NT2/D1 (cell line): ENCODE results near the gene OSBPL2.
A peak's percentile ranks its signal among the peaks of the same experiment; 100 is the strongest.

ENCODE experiments used
- DNase-seq: peaks from one replicate; pipeline ENCODE4 v3.0.0-alpha.2; 2011; ENCODE audit warnings: low read depth, low spot score
- H3K27me3 ChIP-seq: 2 replicates; pipeline ENCODE4 v1.6.0; 2011; ENCODE audit warnings: mild to moderate bottlenecking; ENCODE audit not compliant: insufficient read length, insufficient read depth
- H3K36me3 ChIP-seq: 2 replicates; pipeline ENCODE4 v1.6.1; 2011; ENCODE audit warnings: mild to moderate bottlenecking, low read length, mixed read lengths; ENCODE audit not compliant: insufficient read depth, insufficient read length
- H3K4me1 ChIP-seq: 2 replicates; pipeline ENCODE4 v1.5.1; 2011; ENCODE audit not compliant: insufficient read depth, insufficient read length
- H3K4me3 ChIP-seq: 2 replicates; pipeline ENCODE4 v1.5.1; 2011; ENCODE audit warnings: low read depth; ENCODE audit not compliant: insufficient read length
- H3K9ac ChIP-seq: 2 replicates; pipeline ENCODE4 v1.6.0; 2011; ENCODE audit warnings: low read depth; ENCODE audit not compliant: insufficient read length
- H3K9me3 ChIP-seq: 2 replicates; pipeline ENCODE4 v1.5.1; 2011; ENCODE audit warnings: mild to moderate bottlenecking, low read length; ENCODE audit not compliant: insufficient read depth
- SUZ12 ChIP-seq: IDR thresholded peaks from 2 replicates; pipeline ENCODE4 v1.6.1; 2011; ENCODE audit not compliant: insufficient read length, insufficient read depth; ENCODE audit errors: extremely low read depth
- YY1 ChIP-seq: IDR thresholded peaks from 2 replicates; pipeline ENCODE4 v1.6.1; 2011; ENCODE audit not compliant: insufficient read length, insufficient read depth
- ZNF274 ChIP-seq: IDR thresholded peaks from 2 replicates; pipeline ENCODE4 v1.6.1; 2011; ENCODE audit warnings: mild to moderate bottlenecking, low read depth, low read length

The OSBPL2 gene

DNA sequence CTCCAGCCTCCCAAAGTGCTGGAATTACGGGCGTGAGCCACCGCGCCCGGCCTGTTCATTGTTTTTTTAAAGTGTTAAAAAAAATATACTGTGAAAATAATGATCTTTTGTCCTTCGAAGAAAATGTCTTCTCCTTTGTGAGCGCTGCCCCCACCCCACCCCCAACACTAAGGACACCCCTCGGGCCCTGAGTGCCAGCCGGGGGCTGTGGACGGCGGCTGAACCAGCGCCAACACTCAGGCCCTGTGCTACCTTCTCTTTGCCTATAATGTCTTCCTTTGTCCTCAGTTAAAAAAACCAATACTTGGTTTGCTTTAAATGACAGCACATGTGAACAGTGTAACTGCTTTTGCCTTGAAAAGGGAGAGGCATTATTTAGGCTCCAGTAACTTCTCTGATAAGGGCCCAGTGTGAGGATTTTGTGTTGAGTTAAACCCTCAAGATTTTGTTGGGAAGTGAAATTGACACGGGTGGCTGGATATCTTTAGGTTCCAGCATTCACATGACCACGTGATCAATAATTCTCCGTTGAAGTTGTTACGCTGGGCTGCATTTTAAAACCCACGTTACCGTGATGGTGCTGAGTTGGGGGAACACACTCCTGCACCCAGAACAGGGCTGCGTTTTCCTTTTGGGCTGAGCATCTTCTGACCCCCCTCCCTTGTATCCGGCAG is 54.9 kb downstream of the OSBPL2 start:
- Histone ChIP-seq H3K4me1 (no peaks in the 10 kb centered on the region), H3K27me3 (no peaks in the 10 kb centered on the region), H3K36me3 (peaks cover 51% of the 10 kb centered on the region), H3K9ac (no peak overlapping the region), H3K9me3 (no peaks in the 10 kb centered on the region), H3K4me3 (no peak overlapping the region)
- DNase-seq, result no peak
- TF ChIP-seq ZNF274 (no peak), SUZ12 (no peak), YY1 (no peak)

DNA sequence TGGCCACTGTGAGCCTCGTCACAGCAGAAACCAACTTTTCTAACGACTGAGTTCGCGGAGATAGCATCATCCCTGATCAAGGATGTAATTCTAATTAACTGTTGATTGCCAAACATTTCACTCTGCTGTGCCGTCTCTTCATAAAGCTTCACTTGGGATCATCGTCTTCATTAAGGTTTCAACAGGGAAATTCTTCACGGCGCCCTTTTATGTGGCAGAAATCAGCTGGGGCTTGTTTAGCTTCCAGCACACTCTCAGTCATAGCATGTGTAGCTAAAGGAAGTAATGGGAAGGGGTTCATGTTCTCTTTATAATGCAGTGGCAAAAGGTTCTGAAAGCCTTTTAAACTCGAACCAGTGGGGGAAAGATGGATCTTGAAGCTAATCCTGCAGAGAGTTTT is 55.6 kb downstream of the OSBPL2 start:
- no peak overlapping the region for H3K9ac ChIP-seq
- TF ChIP-seq ZNF274 (no peak), SUZ12 (no peak), YY1 (no peak)

DNA sequence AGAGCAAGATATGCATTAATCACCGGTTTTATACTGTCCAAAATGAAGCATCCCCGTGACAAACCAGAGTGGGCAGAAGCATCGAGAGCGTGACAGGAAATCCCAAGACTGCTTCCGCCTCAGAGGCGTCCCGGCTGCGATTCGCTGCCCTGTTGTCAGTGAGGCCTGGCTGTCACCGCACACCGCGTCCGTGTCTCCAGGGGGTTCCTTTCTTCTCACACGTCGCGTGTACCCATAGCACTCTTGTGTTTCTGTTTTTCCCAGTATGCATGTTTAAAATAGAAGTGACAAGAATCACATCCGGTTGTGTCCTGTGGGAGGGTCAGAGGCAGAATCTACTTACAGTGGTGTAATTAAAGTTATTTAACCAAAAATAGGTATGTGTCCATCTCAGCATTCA is 56.2 kb downstream of the OSBPL2 start:
- TF ChIP-seq YY1 (no peak), SUZ12 (no peak), ZNF274 (no peak)
- Histone ChIP-seq H3K9ac (no peak overlapping the region), H3K4me3 (no peak overlapping the region), H3K9me3 (no peaks in the 10 kb centered on the region), H3K27me3 (no peaks in the 10 kb centered on the region), H3K36me3 (peaks cover 54% of the 10 kb centered on the region), H3K4me1 (no peaks in the 10 kb centered on the region)
- DNase-seq, result no peak

More for the DNA sequence above, 55.6 kb downstream of the OSBPL2 start:
- no peak for DNase-seq
- H3K4me1 ChIP-seq, result no peaks in the 10 kb centered on the region
- peaks cover 58% of the 10 kb centered on the region for H3K36me3 ChIP-seq
- H3K4me3 ChIP-seq, result no peak overlapping the region
- no peaks in the 10 kb centered on the region for H3K9me3 ChIP-seq
- no peaks in the 10 kb centered on the region for H3K27me3 ChIP-seq

DNA sequence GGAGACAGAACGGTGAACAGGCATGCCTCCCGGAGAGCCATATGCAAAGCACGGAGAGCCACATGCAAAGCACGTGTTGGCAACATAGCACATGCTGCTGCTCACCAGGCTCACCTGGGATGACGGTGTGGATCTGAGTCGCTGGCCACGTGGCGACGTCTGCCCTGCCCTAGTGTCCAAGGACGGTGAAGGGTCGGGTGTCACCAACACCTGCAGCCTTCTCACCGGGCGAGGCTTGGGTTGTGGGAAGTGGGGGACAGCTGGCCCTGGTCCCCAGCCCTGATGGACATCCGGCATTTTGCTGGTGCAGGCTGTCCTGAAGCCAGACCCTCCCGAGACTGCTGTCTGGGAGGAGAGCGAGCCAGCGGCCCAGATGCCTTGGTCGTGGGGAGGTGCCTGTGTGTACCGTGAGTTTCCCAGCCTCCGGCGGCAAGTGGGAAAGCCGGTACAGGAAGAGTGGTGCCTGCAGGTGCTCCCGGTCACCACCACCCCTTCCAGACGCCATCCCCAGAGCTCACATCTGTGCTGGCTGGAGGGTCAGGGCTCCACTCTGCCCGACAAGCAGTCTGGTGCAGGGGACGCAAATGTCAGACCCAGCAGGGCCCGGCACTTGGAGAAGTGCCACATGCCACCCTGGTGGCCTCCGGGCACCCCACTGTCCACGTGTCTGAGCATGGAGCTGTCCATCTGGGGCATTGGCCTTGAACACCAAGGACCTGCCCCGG is 58.6 kb downstream of the OSBPL2 start:
- Histone ChIP-seq H3K4me3 (no peak overlapping the region), H3K9me3 (no peaks in the 10 kb centered on the region), H3K27me3 (no peaks in the 10 kb centered on the region), H3K36me3 (peaks cover 43% of the 10 kb centered on the region), H3K4me1 (peaks cover 3% of the 10 kb centered on the region), H3K9ac (no peak overlapping the region)
- TF ChIP-seq YY1 (no peak), ZNF274 (no peak), SUZ12 (no peak)
- DNase-seq, result no peak

DNA sequence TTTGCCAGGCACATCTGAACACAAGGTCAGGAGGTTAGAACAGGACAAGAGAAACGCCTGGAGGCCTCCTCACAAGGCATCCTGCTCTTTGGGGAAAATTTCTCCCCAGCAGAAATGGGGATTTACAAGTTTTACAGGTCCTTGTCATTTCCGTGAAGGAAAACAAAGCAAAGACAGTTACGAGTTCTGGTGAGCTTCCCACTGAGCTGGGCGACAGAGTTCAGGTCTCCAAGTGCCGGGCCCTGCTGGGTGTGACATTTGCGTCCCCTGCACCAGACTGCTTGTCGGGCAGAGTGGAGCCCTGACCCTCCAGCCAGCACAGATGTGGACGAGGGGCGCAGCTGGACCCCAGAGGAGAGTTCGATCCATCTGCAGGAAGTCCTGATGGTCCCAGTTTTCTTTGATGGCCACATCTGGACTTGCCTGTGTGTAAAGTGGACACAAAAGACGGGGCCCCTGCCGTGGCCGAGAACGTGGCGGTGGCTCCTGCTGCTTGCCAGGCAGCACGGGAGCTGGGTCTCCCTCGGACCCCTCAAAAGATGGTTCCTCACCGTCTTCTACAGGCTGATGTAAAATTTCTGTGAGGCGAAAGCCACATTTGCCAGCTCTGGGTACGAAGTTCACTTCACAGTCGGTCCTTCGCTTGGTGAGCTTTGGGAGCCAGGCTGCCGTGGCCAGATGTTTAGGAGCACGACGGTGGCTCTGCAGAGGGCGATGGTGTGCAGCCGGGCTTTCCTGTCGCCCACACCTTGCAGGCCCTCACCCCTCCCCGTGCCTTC is 59.3 kb downstream of the OSBPL2 start:
- Histone ChIP-seq H3K36me3 (peaks cover 38% of the 10 kb centered on the region), H3K4me3 (no peak overlapping the region), H3K27me3 (no peaks in the 10 kb centered on the region), H3K4me1 (peaks cover 3% of the 10 kb centered on the region), H3K9me3 (no peaks in the 10 kb centered on the region), H3K9ac (no peak overlapping the region)
- TF ChIP-seq ZNF274, result no peak
- no peak for TF ChIP-seq YY1
- TF ChIP-seq SUZ12, result no peak
- no peak for DNase-seq

DNA sequence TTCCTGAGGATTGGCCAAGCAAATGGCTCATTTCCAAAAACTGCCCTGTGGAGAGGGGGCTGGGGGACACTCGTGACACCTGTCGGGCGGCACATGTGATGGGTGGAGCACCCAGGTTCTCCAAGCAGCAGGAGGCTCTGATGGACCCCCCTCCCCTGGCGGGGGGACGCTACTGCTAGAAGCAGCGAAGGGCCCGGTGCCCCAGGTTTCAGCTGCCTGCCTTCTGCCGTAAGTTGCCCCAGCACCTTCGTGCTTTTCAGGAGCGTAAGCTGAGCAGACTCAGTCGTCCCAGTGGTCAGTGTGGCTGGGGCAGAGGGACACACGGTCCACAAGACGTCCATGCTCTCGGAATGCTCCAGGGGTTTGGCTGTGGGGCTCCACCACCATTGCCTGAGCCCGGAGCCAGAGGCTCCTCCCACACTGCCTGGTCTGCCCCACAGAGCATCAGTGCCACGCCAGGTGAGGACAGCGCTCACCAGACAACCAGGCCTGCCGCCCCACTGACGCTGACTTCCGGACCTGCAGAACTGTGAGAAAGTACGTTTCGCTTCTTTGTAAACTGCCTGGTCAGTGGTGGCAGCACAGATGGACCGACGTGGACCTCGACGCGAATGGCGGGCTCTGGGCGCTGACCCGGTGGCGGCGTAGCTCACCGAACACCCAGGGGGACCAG is 60.4 kb downstream of the OSBPL2 start:
- no peaks in the 10 kb centered on the region for H3K27me3 ChIP-seq
- no peak for TF ChIP-seq YY1
- TF ChIP-seq ZNF274, result no peak
- no peak for TF ChIP-seq SUZ12
- peak overlapping the region; percentile 6 for H3K9ac ChIP-seq
- H3K9me3 ChIP-seq, result no peaks in the 10 kb centered on the region
- H3K36me3 ChIP-seq, result peaks cover 38% of the 10 kb centered on the region
- no peak for DNase-seq
- H3K4me3 ChIP-seq, result no peak overlapping the region
- peaks cover 4% of the 10 kb centered on the region for H3K4me1 ChIP-seq
